Skeletal muscle satellite cell (primary cell): ENCODE results near the gene TXNDC8.

ENCODE experiments used
- H3K27me3 ChIP-seq: 2 replicates; pipeline ENCODE4 v1.7.0; 2013; ENCODE audit warnings: low read length; ENCODE audit not compliant: control insufficient read depth, insufficient read depth
- H3K36me3 ChIP-seq: 2 replicates; pipeline ENCODE4 v1.7.0; 2013; ENCODE audit warnings: mild to moderate bottlenecking, control low read depth, low read length; ENCODE audit not compliant: insufficient read depth
- H3K4me1 ChIP-seq: 2 replicates; pipeline ENCODE4 v1.7.0; 2013; ENCODE audit warnings: low read length; ENCODE audit not compliant: control insufficient read depth, insufficient read depth
- H3K4me2 ChIP-seq: 2 replicates; pipeline ENCODE4 v1.7.0; 2013; ENCODE audit warnings: mild to moderate bottlenecking, low read length
- H3K4me3 ChIP-seq: 2 replicates; pipeline ENCODE4 v1.7.0; 2013; ENCODE audit warnings: low read length
- H3K9ac ChIP-seq: 2 replicates; pipeline ENCODE4 v1.7.0; 2013; ENCODE audit warnings: mild to moderate bottlenecking, low read depth, low read length, moderate library complexity
- H3K9me3 ChIP-seq: replicated peaks from 2 replicates; pipeline ENCODE4 v1.7.0; 2013; ENCODE audit warnings: mild to moderate bottlenecking, control low read depth, low read length

Gene TXNDC8

DNA sequence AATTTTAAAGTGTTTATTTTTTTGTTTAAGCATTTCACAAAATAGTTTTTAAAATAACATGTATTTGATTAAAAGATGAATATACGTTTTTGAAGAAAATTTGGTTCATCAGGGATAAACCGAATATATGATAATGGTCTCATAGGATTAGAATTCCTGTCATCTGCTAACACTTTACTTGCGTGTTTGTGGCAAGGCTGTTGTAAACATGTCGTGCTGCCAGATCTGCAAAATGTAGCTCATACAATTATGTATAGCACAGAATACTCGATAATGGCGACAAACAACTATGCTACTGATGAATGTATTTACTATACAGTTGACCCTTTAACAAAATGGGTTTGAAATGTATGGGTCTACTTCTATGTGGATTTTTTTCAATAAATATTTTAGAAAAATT is 7.2 kb upstream of the TXNDC8 start:
- Histone ChIP-seq H3K9ac (no peak overlapping the region), H3K4me1 (no peaks in the 10 kb centered on the region), H3K4me3 (no peak overlapping the region), H3K4me2 (no peak overlapping the region), H3K9me3 (no peaks in the 10 kb centered on the region), H3K36me3 (no peaks in the 10 kb centered on the region), H3K27me3 (peaks cover 6% of the 10 kb centered on the region)

DNA sequence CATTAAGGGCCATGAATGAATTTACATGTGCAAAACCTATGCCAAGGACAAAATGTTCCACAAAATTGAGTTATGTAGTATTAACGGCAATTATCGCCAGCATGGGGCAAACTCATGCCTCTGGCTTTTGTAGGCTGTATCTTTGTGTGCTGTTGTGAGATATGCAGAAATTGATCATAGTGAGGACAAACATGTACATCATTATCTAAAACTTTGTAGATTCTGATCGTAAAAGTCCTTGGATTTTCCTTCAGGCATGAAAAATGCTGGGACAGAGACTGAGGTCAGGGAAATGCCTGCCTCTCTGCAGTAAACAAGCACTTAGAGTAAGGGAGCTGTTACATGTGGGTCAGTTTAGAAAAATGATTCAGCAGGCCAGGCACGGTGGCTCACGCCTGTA is 5.9 kb upstream of the TXNDC8 start:
- H3K9ac ChIP-seq, result no peak overlapping the region
- no peak overlapping the region for H3K4me3 ChIP-seq
- H3K27me3 ChIP-seq, result peaks cover 6% of the 10 kb centered on the region
- H3K36me3 ChIP-seq, result no peaks in the 10 kb centered on the region
- H3K9me3 ChIP-seq, result no peaks in the 10 kb centered on the region
- H3K4me1 ChIP-seq, result peaks cover under 1% of the 10 kb centered on the region
- no peak overlapping the region for H3K4me2 ChIP-seq

DNA sequence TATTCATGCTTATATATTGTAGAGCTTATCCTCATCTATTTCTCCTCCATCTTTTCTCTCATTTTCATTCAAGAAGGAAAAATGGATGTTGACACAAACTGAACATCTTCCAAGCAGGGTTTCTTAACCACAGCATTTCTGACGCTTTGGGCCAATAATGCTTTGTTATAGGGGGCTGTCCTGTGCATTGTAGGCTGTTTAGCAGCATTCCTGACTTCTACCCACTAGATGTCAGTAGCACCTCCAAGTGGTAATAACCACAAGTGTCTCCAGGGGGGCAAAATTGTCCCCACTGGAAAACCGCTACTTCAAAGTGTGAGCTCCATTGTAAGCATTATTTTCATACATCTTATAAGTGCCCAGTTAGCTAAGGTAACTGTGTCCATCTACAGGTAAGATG is 2.6 kb upstream of the TXNDC8 start:
- Histone ChIP-seq H3K9ac (no peak overlapping the region), H3K4me3 (no peak overlapping the region), H3K36me3 (no peaks in the 10 kb centered on the region), H3K9me3 (no peaks in the 10 kb centered on the region), H3K4me2 (no peak overlapping the region), H3K4me1 (peaks cover 8% of the 10 kb centered on the region), H3K27me3 (peaks cover 6% of the 10 kb centered on the region)

DNA sequence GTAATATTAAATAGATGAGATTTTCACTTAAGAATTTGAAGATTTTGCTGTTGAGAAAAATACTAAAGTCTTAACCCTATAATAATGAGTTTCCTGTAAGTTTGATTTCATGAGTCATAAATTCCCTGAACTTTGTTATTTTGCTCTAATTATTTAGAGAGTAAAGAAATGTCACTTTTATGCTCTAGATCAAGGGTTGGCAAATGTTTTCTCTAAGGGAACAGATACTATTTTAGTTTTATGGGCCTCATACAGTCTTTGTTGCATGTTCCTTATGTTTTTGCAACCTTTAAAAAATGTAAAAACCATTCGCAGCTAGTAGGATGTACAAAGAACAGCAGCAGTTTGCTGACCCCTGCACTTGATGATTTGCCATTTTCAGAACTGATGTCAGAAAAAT is 480 bp upstream of the TXNDC8 start:
- Histone ChIP-seq H3K4me3 (no peak overlapping the region), H3K36me3 (no peaks in the 10 kb centered on the region), H3K4me1 (peaks cover 8% of the 10 kb centered on the region), H3K27me3 (peaks cover under 1% of the 10 kb centered on the region), H3K9me3 (no peaks in the 10 kb centered on the region), H3K4me2 (no peak overlapping the region), H3K9ac (no peak overlapping the region)

DNA sequence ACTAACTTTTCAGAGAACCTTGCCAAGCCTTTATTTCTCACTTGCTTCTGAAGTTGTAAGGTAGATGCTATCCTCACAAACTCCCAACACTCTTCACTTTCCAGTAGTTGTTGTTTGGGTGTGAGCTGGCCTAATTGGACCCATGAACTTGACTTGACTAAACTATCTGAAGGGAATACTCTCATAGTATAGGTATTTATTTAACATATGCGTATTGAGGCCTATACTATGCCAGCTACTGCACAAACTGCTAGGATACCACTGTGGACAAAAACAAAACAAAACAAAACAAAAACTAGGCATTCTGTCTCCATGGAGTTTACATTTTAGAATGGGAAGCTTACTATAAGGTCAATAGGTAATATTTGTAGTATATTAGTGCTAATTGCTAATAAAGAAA is 1.3 kb downstream of the TXNDC8 start:
- Histone ChIP-seq H3K9me3 (no peaks in the 10 kb centered on the region), H3K9ac (no peak overlapping the region), H3K4me3 (no peak overlapping the region), H3K4me2 (no peak overlapping the region), H3K36me3 (no peaks in the 10 kb centered on the region), H3K4me1 (peaks cover 8% of the 10 kb centered on the region), H3K27me3 (no peaks in the 10 kb centered on the region)

DNA sequence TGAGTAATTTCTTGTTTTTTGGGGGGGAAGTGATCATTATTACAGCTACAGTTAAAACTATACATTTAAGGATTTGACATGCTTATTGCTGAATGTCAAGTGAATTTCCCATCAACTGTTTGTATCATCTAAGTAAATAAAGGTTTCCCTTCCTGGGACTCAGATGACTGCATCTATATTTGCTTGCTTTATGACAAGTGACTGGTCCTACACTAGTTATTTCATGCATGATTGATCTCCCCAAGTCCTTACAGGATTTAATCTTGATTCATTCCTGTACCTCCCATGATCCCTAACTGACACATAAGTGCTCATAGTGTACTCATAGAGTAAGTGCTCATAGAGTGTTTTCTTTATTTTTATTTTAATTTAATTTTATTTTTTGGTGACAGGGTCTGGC is 2.8 kb downstream of the TXNDC8 start:
- H3K9ac ChIP-seq, result no peak overlapping the region
- no peak overlapping the region for H3K4me2 ChIP-seq
- H3K36me3 ChIP-seq, result no peaks in the 10 kb centered on the region
- no peaks in the 10 kb centered on the region for H3K27me3 ChIP-seq
- no peak overlapping the region for H3K4me3 ChIP-seq
- H3K4me1 ChIP-seq, result peaks cover 8% of the 10 kb centered on the region
- no peaks in the 10 kb centered on the region for H3K9me3 ChIP-seq

DNA sequence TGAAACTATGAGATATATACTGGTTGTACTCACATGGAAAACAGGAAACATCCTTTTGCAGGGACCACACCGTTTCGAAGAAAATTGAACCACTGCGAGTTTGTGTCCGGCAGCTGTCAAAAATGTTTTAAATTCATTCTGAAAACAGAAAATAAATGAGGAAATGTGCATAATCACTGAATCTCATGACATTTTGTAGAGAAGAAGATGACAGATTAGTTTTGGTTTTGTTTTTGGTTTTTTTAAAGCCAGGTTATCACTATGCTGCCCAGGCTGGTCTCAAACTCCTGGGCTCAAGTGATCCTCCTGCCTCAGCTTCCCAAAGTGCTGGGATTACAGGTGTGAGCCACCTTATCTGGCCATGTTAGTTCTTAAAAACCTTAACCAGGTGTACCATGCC is 3.5 kb downstream of the TXNDC8 start:
- Histone ChIP-seq H3K4me1 (peaks cover 8% of the 10 kb centered on the region), H3K4me3 (no peak overlapping the region), H3K9me3 (no peaks in the 10 kb centered on the region), H3K36me3 (no peaks in the 10 kb centered on the region), H3K4me2 (no peak overlapping the region), H3K9ac (no peak overlapping the region), H3K27me3 (no peaks in the 10 kb centered on the region)

DNA sequence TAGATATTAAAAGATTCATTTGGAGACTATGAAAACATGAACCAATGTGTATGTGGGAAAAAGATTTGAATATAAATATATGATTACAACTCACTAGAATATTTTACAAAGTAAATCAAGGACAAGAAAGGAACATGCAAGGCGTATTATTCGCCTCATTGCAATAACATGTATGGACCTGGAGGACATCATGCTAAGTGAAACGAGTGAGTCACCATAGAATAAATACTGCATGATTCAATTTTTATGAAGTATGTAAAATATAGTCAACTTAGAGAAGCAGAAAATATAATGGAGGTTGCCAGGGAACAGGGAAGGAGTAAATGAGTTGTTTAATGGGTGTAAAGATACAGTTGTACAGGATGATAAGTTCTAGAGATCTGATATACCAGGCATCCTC is 4.9 kb downstream of the TXNDC8 start:
- Histone ChIP-seq H3K9ac (no peak overlapping the region), H3K36me3 (no peaks in the 10 kb centered on the region), H3K4me3 (no peak overlapping the region), H3K4me1 (no peaks in the 10 kb centered on the region), H3K9me3 (no peaks in the 10 kb centered on the region), H3K27me3 (no peaks in the 10 kb centered on the region), H3K4me2 (no peak overlapping the region)

DNA sequence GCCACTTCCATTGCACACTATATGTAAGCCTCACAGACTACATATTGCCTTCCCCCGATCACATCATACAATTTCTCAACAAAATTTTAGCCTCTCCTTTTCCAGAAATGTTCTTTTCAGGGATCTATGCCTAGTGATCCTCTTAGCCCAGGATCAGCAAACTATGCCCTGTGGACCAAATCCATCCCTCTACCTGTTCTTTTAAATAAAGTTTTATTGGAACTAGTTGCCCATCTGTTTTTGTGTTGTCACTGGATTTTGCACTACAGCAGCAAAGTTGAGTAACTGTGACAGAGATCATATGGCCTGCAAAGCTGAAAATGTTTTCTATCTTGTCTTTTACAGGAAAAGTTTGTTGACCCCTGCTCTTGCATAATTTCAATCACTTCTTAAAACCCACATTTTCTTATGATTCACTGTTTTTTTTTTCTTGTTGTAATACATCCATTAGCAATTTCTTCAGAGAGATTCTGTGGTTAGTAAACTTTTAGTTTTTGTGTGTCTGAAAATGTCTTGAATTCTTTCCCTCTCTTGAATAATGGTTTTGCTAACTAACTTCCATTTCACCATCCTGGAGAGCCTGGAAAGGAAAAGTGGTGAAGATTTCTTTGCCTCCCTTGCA is 7.1 kb downstream of the TXNDC8 start:
- no peaks in the 10 kb centered on the region for H3K9me3 ChIP-seq
- H3K9ac ChIP-seq, result no peak overlapping the region
- no peaks in the 10 kb centered on the region for H3K36me3 ChIP-seq
- no peaks in the 10 kb centered on the region for H3K27me3 ChIP-seq
- no peaks in the 10 kb centered on the region for H3K4me1 ChIP-seq
- H3K4me3 ChIP-seq, result no peak overlapping the region
- no peak overlapping the region for H3K4me2 ChIP-seq

DNA sequence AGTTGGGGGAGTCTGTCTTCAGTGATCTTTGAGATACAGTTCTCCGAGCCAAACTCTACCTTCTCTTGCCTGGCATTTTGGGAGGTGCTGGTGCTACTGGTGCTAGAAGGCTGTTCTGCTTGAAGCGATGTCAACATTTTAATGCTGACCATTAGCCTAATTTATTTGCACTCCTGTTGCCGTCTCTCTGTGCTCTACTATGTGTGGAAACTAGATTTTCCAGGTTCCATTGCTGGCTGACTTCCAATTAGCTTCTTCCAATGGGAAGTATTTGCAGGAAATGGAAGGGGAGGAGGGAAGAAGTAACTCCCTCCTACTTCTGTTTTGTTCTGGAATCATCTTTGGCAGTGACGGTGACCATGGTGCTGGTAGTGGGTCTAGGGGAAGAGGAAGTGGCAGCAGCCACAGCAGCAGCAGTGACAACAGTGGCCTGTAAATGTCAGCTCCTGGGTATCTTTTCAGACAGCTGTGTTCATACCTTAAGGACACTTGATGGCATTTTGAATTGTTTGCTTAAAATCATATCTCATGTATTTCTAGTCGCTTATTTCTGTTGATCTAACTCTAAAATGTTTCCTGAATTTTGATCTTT is 7.9 kb downstream of the TXNDC8 start:
- Histone ChIP-seq H3K4me1 (no peaks in the 10 kb centered on the region), H3K36me3 (no peaks in the 10 kb centered on the region), H3K4me2 (no peak overlapping the region), H3K9ac (no peak overlapping the region), H3K27me3 (no peaks in the 10 kb centered on the region), H3K4me3 (no peak overlapping the region), H3K9me3 (no peaks in the 10 kb centered on the region)

DNA sequence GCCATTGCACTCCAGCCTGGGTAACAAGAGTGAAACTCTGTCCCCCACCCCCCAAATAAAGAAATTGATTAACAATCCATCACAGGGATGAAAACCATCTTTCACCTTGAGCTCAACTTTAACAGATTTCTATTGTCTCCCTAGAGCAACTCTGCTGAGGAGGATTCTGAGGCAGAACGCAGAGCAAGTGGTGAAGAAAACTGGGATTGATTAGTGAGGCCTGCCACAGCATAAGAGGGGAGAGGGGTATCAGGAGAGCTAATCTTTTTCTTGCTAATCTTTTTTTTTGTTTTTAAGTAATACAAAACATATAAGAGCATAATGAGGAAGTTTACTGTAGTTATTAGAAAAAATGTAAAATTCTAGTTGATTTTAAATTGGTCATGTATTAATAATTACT is 8.9 kb downstream of the TXNDC8 start:
- H3K9me3 ChIP-seq, result no peaks in the 10 kb centered on the region
- no peak overlapping the region for H3K4me3 ChIP-seq
- H3K27me3 ChIP-seq, result no peaks in the 10 kb centered on the region
- H3K4me1 ChIP-seq, result no peaks in the 10 kb centered on the region
- no peak overlapping the region for H3K4me2 ChIP-seq
- H3K9ac ChIP-seq, result no peak overlapping the region
- H3K36me3 ChIP-seq, result no peaks in the 10 kb centered on the region

DNA sequence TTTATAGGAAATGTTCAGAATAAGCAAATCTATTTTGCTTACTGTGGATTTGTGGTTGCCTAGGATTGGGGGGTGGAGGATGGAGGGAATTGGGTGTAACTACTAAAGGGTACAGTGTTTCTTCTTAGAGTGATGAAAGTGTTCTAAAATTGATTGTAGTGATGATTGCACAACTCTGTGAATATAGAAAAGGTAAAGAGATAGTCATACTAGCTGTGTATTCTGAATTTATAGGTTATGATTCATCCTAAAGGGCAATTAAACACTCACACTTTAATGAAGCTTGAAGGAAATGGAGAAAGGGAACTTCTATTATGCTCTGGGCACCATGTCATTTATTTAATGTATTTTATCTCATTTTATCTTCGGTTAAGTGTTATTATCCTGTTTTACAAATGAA is 9.9 kb downstream of the TXNDC8 start:
- H3K4me1 ChIP-seq, result no peaks in the 10 kb centered on the region
- H3K27me3 ChIP-seq, result peaks cover 5% of the 10 kb centered on the region
- H3K9ac ChIP-seq, result no peak overlapping the region
- H3K36me3 ChIP-seq, result no peaks in the 10 kb centered on the region
- no peak overlapping the region for H3K4me3 ChIP-seq
- H3K9me3 ChIP-seq, result no peaks in the 10 kb centered on the region
- no peak overlapping the region for H3K4me2 ChIP-seq
